Body of pancreas (tissue), 4 donors: ENCODE measurements around the gene KRT16. TPM values are rescaled to one million over a fixed set of nuclear protein-coding genes. Genes with fewer than 3 reads are reported as not detected.
A peak's percentile ranks its signal among the peaks of the same experiment; 100 is the strongest.
"Not testable (repeated sequence)": the region's sequence is repeated elsewhere in the genome, so short reads cannot be mapped to it uniquely, and the experiment has no call there.

Experiments used
- ATAC-seq: fragments of 150-250 bp; one replicate; pipeline ENCODE4 v1.9.1; 2016
- DNase-seq, 4 donors: peaks; one replicate each; pipeline ENCODE4 v3.0.0-alpha.2; 2019
- H3K27ac ChIP-seq, 4 donors: fragments of 200-600 bp; sonication (generic); 1 replicate in 3 of 4; 2 replicates in 1 of 4; pipeline versions ENCODE4 v1.5.1 to v1.6.1; 2016 to 2019; ENCODE audit warnings: mild to moderate bottlenecking in 1 of 4, mixed read lengths in 1 of 4, moderate library complexity in 1 of 4
- H3K27me3 ChIP-seq, 2 donors: fragments of 200-600 bp; sonication (generic); one replicate each; pipeline ENCODE4 v1.6.0; 2016; ENCODE audit warnings: mild to moderate bottlenecking in 1 of 2
- H3K36me3 ChIP-seq, 2 donors: fragments of 200-600 bp; sonication (generic); replicated peaks in 1 of 2; 2 replicates each; pipeline ENCODE4 v1.5.1; 2016; ENCODE audit warnings: low read depth in 2 of 2; ENCODE audit not compliant: insufficient read depth in 1 of 2
- H3K4me1 ChIP-seq: fragments of 200-600 bp; sonication (generic); one replicate; pipeline ENCODE4 v1.6.0; 2016
- H3K4me3 ChIP-seq, 2 donors: fragments of 200-600 bp; sonication (generic); 1 replicate in 1 of 2; 2 replicates in 1 of 2; pipeline ENCODE4 v1.5.1; 2016 to 2019
- H3K9me3 ChIP-seq, 3 donors: fragments of 200-600 bp; sonication (generic); 1 replicate in 2 of 3; 2 replicates in 1 of 3; pipeline ENCODE4 v1.5.1; 2016
- POLR2A ChIP-seq, 3 donors: fragments of 450-650 bp; IDR thresholded peaks; one replicate each; pipeline ENCODE4 v1.6.1; 2016; ENCODE audit warnings: antibody characterized with exemption in 3 of 3, mild to moderate bottlenecking in 2 of 3
- WGBS, 2 donors: methylation state at CpG; one replicate each; pipeline ENCODE4 v1.1.5; 2017; 5-methylcytosine and 5-hydroxymethylcytosine counted together
- intact Hi-C: fragments of 100-400 bp; cut with DNase I; formaldehyde crosslinking; loops from one replicate; pipeline ENCODE4 v1.15.1; 2023
- total RNA-seq, 2 donors: library from RNA; depleted of rRNA; stranded (reverse); fragments of >200 nt; gene quantifications; one replicate each; pipeline ENCODE4 v1.1.0, GENCODE V29; 2016
- TF ChIP-seq, protein P1 (sequence below), 7 experiments: fragments of 450-650 bp in 4 of 7; fragments of 200-600 bp in 3 of 7; sonication (generic) in 3 of 7; IDR thresholded peaks; one replicate each; pipeline ENCODE4 v1.5.1; 2016 to 2019; ENCODE audit warnings: antibody characterized with exemption in 7 of 7

KRT16 gene
- total RNA-seq, 2 donors from 2014 or later: 1.6 to 4.2 TPM

GRCh38 chr17:41586863-41587495 lies 25.6 kb downstream of the KRT16 start, which contains the start of gene KRT14:
TSS of gene KRT14 (minus strand) at chr17:41586895. CDS start at chr17:41586834, 61 bp downstream.
- no peak within 1 kb of the TSS for H3K4me3 ChIP-seq
- H3K9me3 ChIP-seq: no peaks in the 10 kb centered on the region
- DNase-seq (no peak), ATAC-seq (no peak)
- TF ChIP-seq, protein P1, sequence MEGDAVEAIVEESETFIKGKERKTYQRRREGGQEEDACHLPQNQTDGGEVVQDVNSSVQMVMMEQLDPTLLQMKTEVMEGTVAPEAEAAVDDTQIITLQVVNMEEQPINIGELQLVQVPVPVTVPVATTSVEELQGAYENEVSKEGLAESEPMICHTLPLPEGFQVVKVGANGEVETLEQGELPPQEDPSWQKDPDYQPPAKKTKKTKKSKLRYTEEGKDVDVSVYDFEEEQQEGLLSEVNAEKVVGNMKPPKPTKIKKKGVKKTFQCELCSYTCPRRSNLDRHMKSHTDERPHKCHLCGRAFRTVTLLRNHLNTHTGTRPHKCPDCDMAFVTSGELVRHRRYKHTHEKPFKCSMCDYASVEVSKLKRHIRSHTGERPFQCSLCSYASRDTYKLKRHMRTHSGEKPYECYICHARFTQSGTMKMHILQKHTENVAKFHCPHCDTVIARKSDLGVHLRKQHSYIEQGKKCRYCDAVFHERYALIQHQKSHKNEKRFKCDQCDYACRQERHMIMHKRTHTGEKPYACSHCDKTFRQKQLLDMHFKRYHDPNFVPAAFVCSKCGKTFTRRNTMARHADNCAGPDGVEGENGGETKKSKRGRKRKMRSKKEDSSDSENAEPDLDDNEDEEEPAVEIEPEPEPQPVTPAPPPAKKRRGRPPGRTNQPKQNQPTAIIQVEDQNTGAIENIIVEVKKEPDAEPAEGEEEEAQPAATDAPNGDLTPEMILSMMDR (IDR thresholded peaks at IDR 0.05): no peak
- TF ChIP-seq POLR2A (IDR thresholded peaks at IDR 0.05): no peak
- 71 to 74% methylated on average over 15 of the region's 15 CpGs for WGBS, 2 donors
- no peaks in the 10 kb centered on the region for H3K36me3 ChIP-seq
- no peaks in the 10 kb centered on the region for H3K27me3 ChIP-seq
- H3K27ac ChIP-seq: no peak within 1 kb of the TSS
- no peaks in the 10 kb centered on the region for H3K4me1 ChIP-seq
- intact Hi-C loops: no loop called here

GRCh38 chr17:41585301-41586056 lies 27.1 kb downstream of the KRT16 start:
- WGBS, 2 donors: 78 to 93% methylated on average over 1 to 5 of the region's 5 CpGs
- intact Hi-C loops: no loop called here
- H3K27ac ChIP-seq: no peak overlapping the region

DNA sequence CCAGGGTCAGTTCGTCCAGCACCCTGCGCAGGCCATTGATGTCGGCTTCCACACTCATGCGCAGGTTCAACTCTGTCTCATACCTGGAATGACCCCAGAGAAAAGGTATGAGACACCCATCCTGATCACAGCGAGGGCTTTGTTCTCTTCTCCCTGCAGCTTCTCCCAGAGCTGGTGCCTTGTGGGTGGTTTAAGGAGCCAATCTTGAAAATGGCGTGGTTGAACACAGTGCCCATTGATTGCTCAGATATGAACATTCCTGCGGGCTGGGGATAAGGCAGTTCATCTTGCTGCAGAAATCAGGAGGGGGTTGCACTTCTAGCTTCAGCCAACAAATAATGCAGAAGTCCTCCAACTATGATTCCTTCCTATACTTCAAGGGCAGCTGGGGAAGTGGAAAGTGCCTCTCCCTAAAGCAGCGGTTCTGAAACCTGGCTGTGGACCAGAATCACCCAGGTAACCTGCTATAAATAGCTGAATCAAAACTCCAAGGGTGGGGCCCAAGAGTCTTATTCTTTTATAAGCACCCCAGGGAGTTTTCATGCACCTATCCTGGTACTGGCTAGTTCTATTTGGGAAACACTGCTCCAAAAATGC lies 28.1 kb downstream of the KRT16 start:
- H3K4me3 ChIP-seq, H3K4me1 ChIP-seq, H3K27me3 ChIP-seq, ATAC-seq, DNase-seq, H3K9me3 ChIP-seq, intact Hi-C loops, H3K27ac ChIP-seq, H3K36me3 ChIP-seq: not testable (repeated sequence)
- 61 to 66% methylated on average over 7 to 8 of the region's 8 CpGs for WGBS, 2 donors

More at GRCh38 chr17:41585301-41586056, 27.1 kb downstream of the KRT16 start:
- TF ChIP-seq, protein P1 (IDR thresholded peaks at IDR 0.05): no peak
- TF ChIP-seq POLR2A (IDR thresholded peaks at IDR 0.05): no peak
- Histone ChIP-seq H3K36me3 (no peaks in the 10 kb centered on the region), H3K4me3 (no peak overlapping the region), H3K27me3 (no peaks in the 10 kb centered on the region), H3K9me3 (no peaks in the 10 kb centered on the region), H3K4me1 (no peaks in the 10 kb centered on the region)
- DNase-seq: no peak
- no peak for ATAC-seq

DNA sequence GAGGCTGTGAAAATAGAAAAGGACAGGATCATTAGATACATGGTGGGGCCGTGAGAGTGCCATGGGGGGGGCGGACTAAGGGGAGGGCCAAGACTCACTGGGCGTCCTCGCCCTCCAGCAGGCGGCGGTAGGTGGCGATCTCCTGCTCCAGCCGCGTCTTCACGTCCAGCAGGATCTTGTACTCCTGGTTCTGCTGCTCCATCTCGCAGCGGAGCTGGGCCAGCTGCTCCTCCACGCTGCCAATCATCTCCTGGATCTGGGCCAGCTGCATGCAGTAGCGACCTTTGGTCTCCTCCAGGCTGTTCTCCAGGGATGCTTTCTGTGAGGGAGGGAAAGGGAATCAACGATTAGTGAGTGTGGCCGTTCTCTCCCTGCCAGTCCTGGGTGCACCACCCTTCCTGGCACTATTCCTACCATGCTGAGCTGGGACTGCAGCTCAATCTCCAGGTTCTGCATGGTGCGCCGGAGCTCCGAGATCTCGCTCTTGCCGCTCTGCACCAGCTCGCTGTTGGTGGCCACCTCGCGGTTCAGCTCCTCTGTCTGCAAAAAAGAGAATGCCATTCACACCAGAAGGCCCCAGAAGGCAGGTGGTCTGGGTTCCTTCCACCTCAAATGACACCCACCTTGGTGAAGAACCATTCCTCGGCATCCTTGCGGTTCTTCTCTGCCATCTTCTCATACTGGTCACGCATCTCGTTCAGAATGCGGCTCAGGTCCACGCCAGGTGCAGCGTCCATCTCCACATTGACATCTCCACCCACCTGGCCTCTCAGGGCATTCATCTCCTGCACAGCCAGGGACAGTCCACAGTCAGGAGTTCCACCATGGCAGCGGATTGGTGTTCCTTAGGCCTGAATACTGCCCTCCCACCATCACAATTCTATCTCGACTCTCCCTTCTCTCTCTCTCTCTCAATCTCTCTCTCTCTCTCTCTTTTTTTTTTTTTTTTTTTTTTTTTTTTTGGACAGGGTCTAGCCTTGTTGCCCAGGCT lies 29.1 kb downstream of the KRT16 start:
- no peak overlapping the region for H3K27ac ChIP-seq
- H3K4me3 ChIP-seq: no peak overlapping the region
- TF ChIP-seq POLR2A (IDR thresholded peaks at IDR 0.05): no peak
- TF ChIP-seq, protein P1 (IDR thresholded peaks at IDR 0.05): peak in 1 of 7 experiments; percentile 18
- H3K4me1 ChIP-seq: peaks cover 5% of the 10 kb centered on the region
- H3K36me3 ChIP-seq: no peaks in the 10 kb centered on the region
- ATAC-seq: no peak
- H3K27me3 ChIP-seq: no peaks in the 10 kb centered on the region
- no peaks in the 10 kb centered on the region for H3K9me3 ChIP-seq
- intact Hi-C loops: no loop called here
- WGBS, 2 donors: 58 to 66% methylated on average over 31 to 32 of the region's 33 CpGs
- peak; percentile 31 to 59 (median 49) for DNase-seq

- H3K4me3 ChIP-seq, H3K4me1 ChIP-seq, H3K36me3 ChIP-seq, ATAC-seq, H3K27ac ChIP-seq, intact Hi-C loops, H3K27me3 ChIP-seq, DNase-seq, H3K9me3 ChIP-seq: not testable (repeated sequence)
- 65 to 77% methylated on average over 12 to 13 of the region's 13 CpGs for WGBS, 2 donors
These were observed 30.3 kb downstream of the KRT16 start for GRCh38 chr17:41582061-41582968.
